ENCODE measurements around the gene PTPRO. TPM values are rescaled to one million over a fixed set of nuclear protein-coding genes. Genes with fewer than 3 reads are reported as not detected.
A peak's percentile ranks its signal among the peaks of the same experiment; 100 is the strongest.

PTPRO gene
- polyA plus RNA-seq, 4 donors = 0.78 to 6.7 (median 1.3) TPM

GRCh38 chr12:15592934-15593333, 270.6 kb downstream of the PTPRO start:
- Histone ChIP-seq H3K9me3 (ENCODE audit: control insufficient read depth in 2 of 2, insufficient read depth in 1 of 2, low read depth in 1 of 2, low read length in 1 of 2) (no peaks in the 10 kb centered on the region), H3K4me1 (ENCODE audit: control insufficient read depth in 3 of 3, insufficient read depth in 2 of 3, low read depth in 1 of 3, low read length in 2 of 3) (no peaks in the 10 kb centered on the region), H3K27ac (ENCODE audit: low read depth in 1 of 3, low read length in 2 of 3) (no peak overlapping the region), H3K4me3 (ENCODE audit: low read depth in 1 of 3, low read length in 3 of 3) (no peak overlapping the region), H3K36me3 (ENCODE audit: control insufficient read depth in 3 of 3, insufficient read depth in 2 of 3, low read depth in 1 of 3, low read length in 3 of 3) (no peaks in the 10 kb centered on the region), H3K27me3 (ENCODE audit: control insufficient read depth in 3 of 3, insufficient read depth in 3 of 3, low read length in 3 of 3) (no peaks in the 10 kb centered on the region)
- WGBS, 3 donors = 68 to 78% (median 71%) methylated on average over 4 of the region's 4 CpGs
- no peak for FAIRE-seq
- no peak for DNase-seq

- 42 to 57% (median 44%) methylated on average over 5 of the region's 5 CpGs for WGBS, 3 donors
- Histone ChIP-seq H3K27ac (ENCODE audit: low read depth in 1 of 3, low read length in 2 of 3) (no peak overlapping the region), H3K9me3 (ENCODE audit: control insufficient read depth in 2 of 2, insufficient read depth in 1 of 2, low read depth in 1 of 2, low read length in 1 of 2) (no peaks in the 10 kb centered on the region), H3K36me3 (ENCODE audit: control insufficient read depth in 3 of 3, insufficient read depth in 2 of 3, low read depth in 1 of 3, low read length in 3 of 3) (no peaks in the 10 kb centered on the region), H3K27me3 (ENCODE audit: control insufficient read depth in 3 of 3, insufficient read depth in 3 of 3, low read length in 3 of 3) (no peaks in the 10 kb centered on the region), H3K4me3 (ENCODE audit: low read depth in 1 of 3, low read length in 3 of 3) (no peak overlapping the region), H3K4me1 (ENCODE audit: control insufficient read depth in 3 of 3, insufficient read depth in 2 of 3, low read depth in 1 of 3, low read length in 2 of 3) (peaks cover 0 to 3% (median 0%) of the 10 kb centered on the region in 3 donors)
- FAIRE-seq = no peak
- no peak for DNase-seq
Observed at GRCh38 chr12:15596174-15596573, 273.9 kb downstream of the PTPRO start.

GRCh38 chr12:15597125-15597830, 275.0 kb downstream of the PTPRO start:
- no peak overlapping the region for H3K4me3 ChIP-seq (ENCODE audit: low read depth in 1 of 3, low read length in 3 of 3)
- H3K27me3 ChIP-seq (ENCODE audit: control insufficient read depth in 3 of 3, insufficient read depth in 3 of 3, low read length in 3 of 3) = no peaks in the 10 kb centered on the region
- 66 to 78% (median 67%) methylated on average over 5 of the region's 5 CpGs for WGBS, 3 donors
- FAIRE-seq (no peak), DNase-seq (no peak)
- H3K9me3 ChIP-seq (ENCODE audit: control insufficient read depth in 2 of 2, insufficient read depth in 1 of 2, low read depth in 1 of 2, low read length in 1 of 2) = no peaks in the 10 kb centered on the region
- no peaks in the 10 kb centered on the region for H3K36me3 ChIP-seq (ENCODE audit: control insufficient read depth in 3 of 3, insufficient read depth in 2 of 3, low read depth in 1 of 3, low read length in 3 of 3)
- H3K27ac ChIP-seq (ENCODE audit: low read depth in 1 of 3, low read length in 2 of 3) = no peak overlapping the region
- peaks cover 0 to 3% (median 0%) of the 10 kb centered on the region in 3 donors for H3K4me1 ChIP-seq (ENCODE audit: control insufficient read depth in 3 of 3, insufficient read depth in 2 of 3, low read depth in 1 of 3, low read length in 2 of 3)

GRCh38 chr12:15599266-15600037, 277.1 kb downstream of the PTPRO start:
- Histone ChIP-seq H3K27me3 (ENCODE audit: control insufficient read depth in 3 of 3, insufficient read depth in 3 of 3, low read length in 3 of 3) (no peaks in the 10 kb centered on the region), H3K4me3 (ENCODE audit: low read depth in 1 of 3, low read length in 3 of 3) (no peak overlapping the region), H3K4me1 (ENCODE audit: control insufficient read depth in 3 of 3, insufficient read depth in 2 of 3, low read depth in 1 of 3, low read length in 2 of 3) (peaks cover 0 to 3% (median 0%) of the 10 kb centered on the region in 3 donors), H3K9me3 (ENCODE audit: control insufficient read depth in 2 of 2, insufficient read depth in 1 of 2, low read depth in 1 of 2, low read length in 1 of 2) (no peaks in the 10 kb centered on the region), H3K36me3 (ENCODE audit: control insufficient read depth in 3 of 3, insufficient read depth in 2 of 3, low read depth in 1 of 3, low read length in 3 of 3) (no peaks in the 10 kb centered on the region), H3K27ac (ENCODE audit: low read depth in 1 of 3, low read length in 2 of 3) (no peak overlapping the region)
- FAIRE-seq = no peak
- 36 to 56% (median 48%) methylated on average over 4 of the region's 4 CpGs for WGBS, 3 donors
- peak in 1 of 2 donors; percentile 7 for DNase-seq

- DNase-seq = no peak
- peaks cover 0 to 3% (median 0%) of the 10 kb centered on the region in 3 donors for H3K4me1 ChIP-seq (ENCODE audit: control insufficient read depth in 3 of 3, insufficient read depth in 2 of 3, low read depth in 1 of 3, low read length in 2 of 3)
- H3K4me3 ChIP-seq (ENCODE audit: low read depth in 1 of 3, low read length in 3 of 3) = no peak overlapping the region
- FAIRE-seq = no peak
- no peaks in the 10 kb centered on the region for H3K36me3 ChIP-seq (ENCODE audit: control insufficient read depth in 3 of 3, insufficient read depth in 2 of 3, low read depth in 1 of 3, low read length in 3 of 3)
- no peak overlapping the region for H3K27ac ChIP-seq (ENCODE audit: low read depth in 1 of 3, low read length in 2 of 3)
- WGBS, 3 donors = 68 to 76% (median 69%) methylated on average over 7 of the region's 7 CpGs
- no peaks in the 10 kb centered on the region for H3K9me3 ChIP-seq (ENCODE audit: control insufficient read depth in 2 of 2, insufficient read depth in 1 of 2, low read depth in 1 of 2, low read length in 1 of 2)
- H3K27me3 ChIP-seq (ENCODE audit: control insufficient read depth in 3 of 3, insufficient read depth in 3 of 3, low read length in 3 of 3) = no peaks in the 10 kb centered on the region
Observed at GRCh38 chr12:15600223-15600935, 278.1 kb downstream of the PTPRO start.

- WGBS, 3 donors = 88 to 96% (median 96%) methylated on average over 1 of the region's 1 CpG
- Histone ChIP-seq H3K36me3 (ENCODE audit: control insufficient read depth in 3 of 3, insufficient read depth in 2 of 3, low read depth in 1 of 3, low read length in 3 of 3) (no peaks in the 10 kb centered on the region), H3K9me3 (ENCODE audit: control insufficient read depth in 2 of 2, insufficient read depth in 1 of 2, low read depth in 1 of 2, low read length in 1 of 2) (no peaks in the 10 kb centered on the region), H3K4me1 (ENCODE audit: control insufficient read depth in 3 of 3, insufficient read depth in 2 of 3, low read depth in 1 of 3, low read length in 2 of 3) (peaks cover 0 to 3% (median 0%) of the 10 kb centered on the region in 3 donors), H3K27ac (ENCODE audit: low read depth in 1 of 3, low read length in 2 of 3) (no peak overlapping the region), H3K4me3 (ENCODE audit: low read depth in 1 of 3, low read length in 3 of 3) (no peak overlapping the region), H3K27me3 (ENCODE audit: control insufficient read depth in 3 of 3, insufficient read depth in 3 of 3, low read length in 3 of 3) (no peaks in the 10 kb centered on the region)
- no peak for FAIRE-seq
- no peak for DNase-seq
Observed at GRCh38 chr12:15601210-15601800, 279.0 kb downstream of the PTPRO start.

- Histone ChIP-seq H3K4me1 (ENCODE audit: control insufficient read depth in 3 of 3, insufficient read depth in 2 of 3, low read depth in 1 of 3, low read length in 2 of 3) (peaks cover 0 to 3% (median 0%) of the 10 kb centered on the region in 3 donors), H3K27ac (ENCODE audit: low read depth in 1 of 3, low read length in 2 of 3) (no peak overlapping the region), H3K4me3 (ENCODE audit: low read depth in 1 of 3, low read length in 3 of 3) (no peak overlapping the region), H3K9me3 (ENCODE audit: control insufficient read depth in 2 of 2, insufficient read depth in 1 of 2, low read depth in 1 of 2, low read length in 1 of 2) (no peaks in the 10 kb centered on the region), H3K36me3 (ENCODE audit: control insufficient read depth in 3 of 3, insufficient read depth in 2 of 3, low read depth in 1 of 3, low read length in 3 of 3) (no peaks in the 10 kb centered on the region), H3K27me3 (ENCODE audit: control insufficient read depth in 3 of 3, insufficient read depth in 3 of 3, low read length in 3 of 3) (no peaks in the 10 kb centered on the region)
- no peak for DNase-seq
- 76 to 88% (median 79%) methylated on average over 3 of the region's 3 CpGs for WGBS, 3 donors
- no peak for FAIRE-seq
Observed at GRCh38 chr12:15602051-15602672, 279.9 kb downstream of the PTPRO start.
